AG10803 (cell line): ENCODE results near the gene UROD.

Experiments
- DNase-seq: peaks from one replicate; pipeline ENCODE4 v3.0.0; 2010; ENCODE audit warnings: low read depth
- H3K4me3 ChIP-seq: 2 replicates; pipeline ENCODE4 v1.5.1; 2011; ENCODE audit warnings: mild to moderate bottlenecking, low read length, control low read depth
- CTCF ChIP-seq: conservative IDR thresholded peaks from 2 replicates; pipeline ENCODE4 v1.5.1; 2011; ENCODE audit warnings: mild to moderate bottlenecking, low read length, control low read depth, inconsistent platforms

Gene UROD

GRCh38 chr1:45015683-45016082 lies 3.6 kb downstream of the UROD start:
- TF ChIP-seq CTCF = no peak
- DNase-seq = no peak
- H3K4me3 ChIP-seq = no peak overlapping the region

- no peak for TF ChIP-seq CTCF
- no peak for DNase-seq
- H3K4me3 ChIP-seq = no peak overlapping the region
Observed at GRCh38 chr1:45016090-45016697, 4.1 kb downstream of the UROD start.

GRCh38 chr1:45016767-45017166 lies 4.7 kb downstream of the UROD start:
- no peak for TF ChIP-seq CTCF
- DNase-seq = no peak
- H3K4me3 ChIP-seq = no peak overlapping the region

- TF ChIP-seq CTCF = peak; percentile 83
- peak; percentile 53 for DNase-seq
- H3K4me3 ChIP-seq = no peak overlapping the region
Observed at GRCh38 chr1:45018599-45019230, 6.7 kb downstream of the UROD start.

- no peak overlapping the region for H3K4me3 ChIP-seq
- no peak for DNase-seq
- no peak for TF ChIP-seq CTCF
Observed at GRCh38 chr1:45023663-45024062, 11.6 kb downstream of the UROD start.

GRCh38 chr1:45026446-45026845 lies 14.4 kb downstream of the UROD start:
- TF ChIP-seq CTCF = no peak
- no peak overlapping the region for H3K4me3 ChIP-seq
- peak; percentile 16 for DNase-seq

- DNase-seq = no peak
- H3K4me3 ChIP-seq = no peak overlapping the region
- TF ChIP-seq CTCF = no peak
Observed at GRCh38 chr1:45032837-45033236, 20.8 kb downstream of the UROD start.
